ENCODE data around the gene ASCC1. TPM values are rescaled to one million over a fixed set of nuclear protein-coding genes. Genes with fewer than 3 reads are reported as not detected.

Gene ASCC1
- total and polyA plus RNA-seq, 8 donors, result 4.3 to 142 (median 13.6) TPM

GRCh38 chr10:72094574-72094973 is 121.5 kb downstream of the ASCC1 start:
- 94 to 99% (median 96%) methylated on average over 2 of the region's 2 CpGs for WGBS, 5 donors
- Histone ChIP-seq H3K4me3 (no peak overlapping the region), H3K27me3 (peaks cover 0 to 13% (median 0%) of the 10 kb centered on the region in 3 donors), H3K27ac (no peak overlapping the region), H3K9me3 (no peaks in the 10 kb centered on the region), H3K4me1 (peaks cover 13 to 37% (median 25%) of the 10 kb centered on the region in 4 donors), H3K36me3 (peaks cover 0 to 42% (median 23%) of the 10 kb centered on the region in 4 donors)
- TF ChIP-seq EP300 (IDR thresholded peaks at IDR 0.05) (no peak), POLR2AphosphoS5 (IDR thresholded peaks at IDR 0.05) (no peak)
- DNase-seq, result no peak
- intact Hi-C loops (cut with DNase I; ENCODE audit: low total_unique reads), result no loop called here

GRCh38 chr10:72093450-72093849 is 122.6 kb downstream of the ASCC1 start:
- no peak for DNase-seq
- no peak for TF ChIP-seq EP300 (IDR thresholded peaks at IDR 0.05)
- no peak for TF ChIP-seq POLR2A (IDR thresholded peaks at IDR 0.05)
- no peak for TF ChIP-seq CTCF (IDR thresholded peaks at IDR 0.05)
- no peak for TF ChIP-seq POLR2AphosphoS5 (IDR thresholded peaks at IDR 0.05)
- H3K4me1 ChIP-seq, result peaks cover 22 to 40% (median 28%) of the 10 kb centered on the region in 4 donors
- peaks cover 0 to 42% (median 23%) of the 10 kb centered on the region in 4 donors for H3K36me3 ChIP-seq
- intact Hi-C loops (cut with DNase I; ENCODE audit: low total_unique reads), result no loop called here
- H3K27me3 ChIP-seq, result peaks cover 0 to 23% (median 7%) of the 10 kb centered on the region in 3 donors
- no peak overlapping the region for H3K27ac ChIP-seq
- no peaks in the 10 kb centered on the region for H3K9me3 ChIP-seq
- no peak overlapping the region for H3K4me3 ChIP-seq
- WGBS, 5 donors, result 73 to 85% (median 81%) methylated on average over 4 of the region's 4 CpGs

GRCh38 chr10:72092987-72093386 is 123.1 kb downstream of the ASCC1 start:
- Histone ChIP-seq H3K4me3 (no peak overlapping the region), H3K4me1 (peaks cover 22 to 40% (median 31%) of the 10 kb centered on the region in 4 donors), H3K36me3 (peaks cover 0 to 42% (median 23%) of the 10 kb centered on the region in 4 donors), H3K9me3 (no peaks in the 10 kb centered on the region), H3K27ac (no peak overlapping the region), H3K27me3 (peaks cover 0 to 28% (median 12%) of the 10 kb centered on the region in 3 donors)
- no peak for TF ChIP-seq EP300 (IDR thresholded peaks at IDR 0.05)
- no peak for TF ChIP-seq POLR2A (IDR thresholded peaks at IDR 0.05)
- no peak for TF ChIP-seq CTCF (IDR thresholded peaks at IDR 0.05)
- TF ChIP-seq POLR2AphosphoS5 (IDR thresholded peaks at IDR 0.05), result no peak
- WGBS, 5 donors, result 91 to 98% (median 94%) methylated on average over 2 of the region's 2 CpGs
- DNase-seq, result no peak
- intact Hi-C loops (cut with DNase I; ENCODE audit: low total_unique reads), result no loop called here

GRCh38 chr10:72092171-72092924 is 123.7 kb downstream of the ASCC1 start:
- Histone ChIP-seq H3K9me3 (no peaks in the 10 kb centered on the region), H3K4me3 (no peak overlapping the region), H3K36me3 (peaks cover 0 to 38% (median 23%) of the 10 kb centered on the region in 4 donors), H3K27me3 (peaks cover 0 to 34% (median 18%) of the 10 kb centered on the region in 3 donors), H3K27ac (no peak overlapping the region), H3K4me1 (peaks cover 27 to 42% (median 36%) of the 10 kb centered on the region in 4 donors)
- intact Hi-C loops (cut with DNase I; ENCODE audit: low total_unique reads), result no loop called here
- no peak for DNase-seq
- TF ChIP-seq CTCF (IDR thresholded peaks at IDR 0.05), result no peak
- TF ChIP-seq EP300 (IDR thresholded peaks at IDR 0.05), result no peak
- TF ChIP-seq POLR2A (IDR thresholded peaks at IDR 0.05), result no peak
- no peak for TF ChIP-seq POLR2AphosphoS5 (IDR thresholded peaks at IDR 0.05)
- 90 to 95% (median 93%) methylated on average over 8 of the region's 8 CpGs for WGBS, 5 donors

- intact Hi-C loops (cut with DNase I; ENCODE audit: low total_unique reads), result no loop called here
- Histone ChIP-seq H3K9me3 (no peaks in the 10 kb centered on the region), H3K4me3 (no peak overlapping the region), H3K27me3 (peaks cover 0 to 48% (median 29%) of the 10 kb centered on the region in 3 donors), H3K4me1 (peaks cover 27 to 35% (median 31%) of the 10 kb centered on the region in 4 donors), H3K27ac (no peak overlapping the region), H3K36me3 (peaks cover 0 to 19% (median 10%) of the 10 kb centered on the region in 4 donors)
- DNase-seq, result no peak
- TF ChIP-seq POLR2AphosphoS5 (IDR thresholded peaks at IDR 0.05) (no peak), EP300 (IDR thresholded peaks at IDR 0.05) (no peak), POLR2A (IDR thresholded peaks at IDR 0.05) (no peak), CTCF (IDR thresholded peaks at IDR 0.05) (no peak)
- WGBS, 5 donors, result 89 to 98% (median 96%) methylated on average over 3 of the region's 3 CpGs
Observed at GRCh38 chr10:72090326-72090725, 125.8 kb downstream of the ASCC1 start.

All from stomach (tissue), 9 donors.